OCI-LY1 (cell line): ENCODE data around the gene TXNDC16.

Experiments used
- H2AFZ ChIP-seq: fragments of 200-600 bp; sonication (generic), shearing (Covaris generic); 2 replicates; pipeline ENCODE4 v1.6.0; 2014; ENCODE audit warnings: antibody characterized with exemption, mild to moderate bottlenecking, low read length
- H3F3A ChIP-seq: fragments of 200-600 bp; sonication (generic), shearing (Covaris generic); 2 replicates; pipeline ENCODE4 v1.6.0; 2014; ENCODE audit warnings: mild to moderate bottlenecking, antibody characterized with exemption, low read length, moderate library complexity; ENCODE audit not compliant: insufficient read depth
- H3K27ac ChIP-seq: fragments of 200-600 bp; sonication (generic); 2 replicates; pipeline ENCODE4 v1.5.1; 2014; ENCODE audit warnings: low read length, mixed run types, mild to moderate bottlenecking, low read depth; ENCODE audit not compliant: poor library complexity, severe bottlenecking
- H3K27me3 ChIP-seq: fragments of 200-600 bp; sonication (generic); 2 replicates; pipeline ENCODE4 v1.6.0; 2014; ENCODE audit warnings: antibody characterized with exemption, mild to moderate bottlenecking, low read length, moderate library complexity; ENCODE audit not compliant: insufficient read depth
- H3K36me3 ChIP-seq: fragments of 200-600 bp; sonication (generic); 2 replicates; pipeline ENCODE4 v1.6.1; 2014; ENCODE audit warnings: mild to moderate bottlenecking, antibody characterized with exemption, low read length, moderate library complexity, mixed read lengths; ENCODE audit not compliant: insufficient read depth
- H3K4me1 ChIP-seq: fragments of 200-600 bp; sonication (generic); 2 replicates; pipeline ENCODE4 v1.5.1; 2014; ENCODE audit warnings: mild to moderate bottlenecking, low read length, moderate library complexity; ENCODE audit not compliant: insufficient read depth, severe bottlenecking
- H3K4me2 ChIP-seq: fragments of 200-600 bp; sonication (generic), shearing (Covaris generic); 2 replicates; pipeline ENCODE4 v1.6.1; 2014; ENCODE audit warnings: low read length
- H3K4me3 ChIP-seq: fragments of 200-600 bp; sonication (generic); 2 replicates; pipeline ENCODE4 v1.5.1; 2014; ENCODE audit warnings: low read length, low read depth, mild to moderate bottlenecking, mixed read lengths; ENCODE audit not compliant: poor library complexity, severe bottlenecking
- H3K79me2 ChIP-seq: fragments of 200-600 bp; shearing (Covaris generic); 2 replicates; pipeline ENCODE4 v1.6.1; 2016; ENCODE audit warnings: mixed run types, low read length, mixed read lengths; ENCODE audit not compliant: insufficient read depth
- H3K9ac ChIP-seq: fragments of 200-600 bp; sonication (generic), shearing (Covaris generic); 2 replicates; pipeline ENCODE4 v1.6.1; 2014; ENCODE audit warnings: mild to moderate bottlenecking, low read length, mixed read lengths
- H3K9me2 ChIP-seq: fragments of 200-600 bp; sonication (generic), shearing (Covaris generic); 2 replicates; pipeline ENCODE4 v1.6.1; 2014; ENCODE audit warnings: low read depth, mild to moderate bottlenecking, low read length, mixed read lengths
- H3K9me3 ChIP-seq: fragments of 200-600 bp; shearing (Covaris generic); 2 replicates; pipeline ENCODE4 v1.6.1; 2014; ENCODE audit warnings: low read length, mixed read lengths
- H4K20me1 ChIP-seq: fragments of 200-600 bp; sonication (generic), shearing (Covaris generic); 2 replicates; pipeline ENCODE4 v1.6.0; 2016; ENCODE audit warnings: mild to moderate bottlenecking, low read length; ENCODE audit not compliant: insufficient read depth
- CTCF ChIP-seq: fragments of 200-600 bp; sonication (generic), shearing (Covaris generic); IDR thresholded peaks from 2 replicates; pipeline ENCODE4 v1.5.1; 2017; ENCODE audit warnings: mild to moderate bottlenecking, antibody characterized with exemption, low read length, moderate library complexity, mixed read lengths
- EZH2 ChIP-seq: fragments of 200-600 bp; sonication (generic), shearing (Covaris generic); IDR thresholded peaks from 2 replicates; pipeline ENCODE4 v1.8.0; 2017; ENCODE audit warnings: borderline replicate concordance, mixed run types, mild to moderate bottlenecking, antibody characterized with exemption, low read length, moderate library complexity, mixed read lengths

Gene TXNDC16

GRCh38 chr14:52563120-52563519, 10.8 kb upstream of the TXNDC16 start:
- H3K79me2 ChIP-seq = no peaks in the 10 kb centered on the region
- no peaks in the 10 kb centered on the region for H3K9me3 ChIP-seq
- no peaks in the 10 kb centered on the region for H3K9me2 ChIP-seq
- H4K20me1 ChIP-seq = no peaks in the 10 kb centered on the region
- no peak overlapping the region for H3K4me2 ChIP-seq
- no peak overlapping the region for H2AFZ ChIP-seq
- TF ChIP-seq EZH2 = no peak
- no peak for TF ChIP-seq CTCF
- H3K9ac ChIP-seq = no peak overlapping the region
- H3K4me1 ChIP-seq = no peaks in the 10 kb centered on the region
- no peak overlapping the region for H3K27ac ChIP-seq
- H3K36me3 ChIP-seq = no peaks in the 10 kb centered on the region
- no peak overlapping the region for H3K4me3 ChIP-seq
- H3F3A ChIP-seq = no peaks in the 10 kb centered on the region
- H3K27me3 ChIP-seq = no peaks in the 10 kb centered on the region

GRCh38 chr14:52558688-52559087, 6.4 kb upstream of the TXNDC16 start:
- Histone ChIP-seq H3K36me3 (no peaks in the 10 kb centered on the region), H3K9ac (no peak overlapping the region), H4K20me1 (no peaks in the 10 kb centered on the region), H3K4me3 (no peak overlapping the region), H3F3A (no peaks in the 10 kb centered on the region), H3K27ac (no peak overlapping the region), H3K4me1 (peaks cover 22% of the 10 kb centered on the region), H3K27me3 (no peaks in the 10 kb centered on the region), H3K9me2 (no peaks in the 10 kb centered on the region), H2AFZ (no peak overlapping the region), H3K79me2 (no peaks in the 10 kb centered on the region), H3K4me2 (no peak overlapping the region), H3K9me3 (no peaks in the 10 kb centered on the region)
- TF ChIP-seq EZH2 (no peak), CTCF (no peak)

DNA sequence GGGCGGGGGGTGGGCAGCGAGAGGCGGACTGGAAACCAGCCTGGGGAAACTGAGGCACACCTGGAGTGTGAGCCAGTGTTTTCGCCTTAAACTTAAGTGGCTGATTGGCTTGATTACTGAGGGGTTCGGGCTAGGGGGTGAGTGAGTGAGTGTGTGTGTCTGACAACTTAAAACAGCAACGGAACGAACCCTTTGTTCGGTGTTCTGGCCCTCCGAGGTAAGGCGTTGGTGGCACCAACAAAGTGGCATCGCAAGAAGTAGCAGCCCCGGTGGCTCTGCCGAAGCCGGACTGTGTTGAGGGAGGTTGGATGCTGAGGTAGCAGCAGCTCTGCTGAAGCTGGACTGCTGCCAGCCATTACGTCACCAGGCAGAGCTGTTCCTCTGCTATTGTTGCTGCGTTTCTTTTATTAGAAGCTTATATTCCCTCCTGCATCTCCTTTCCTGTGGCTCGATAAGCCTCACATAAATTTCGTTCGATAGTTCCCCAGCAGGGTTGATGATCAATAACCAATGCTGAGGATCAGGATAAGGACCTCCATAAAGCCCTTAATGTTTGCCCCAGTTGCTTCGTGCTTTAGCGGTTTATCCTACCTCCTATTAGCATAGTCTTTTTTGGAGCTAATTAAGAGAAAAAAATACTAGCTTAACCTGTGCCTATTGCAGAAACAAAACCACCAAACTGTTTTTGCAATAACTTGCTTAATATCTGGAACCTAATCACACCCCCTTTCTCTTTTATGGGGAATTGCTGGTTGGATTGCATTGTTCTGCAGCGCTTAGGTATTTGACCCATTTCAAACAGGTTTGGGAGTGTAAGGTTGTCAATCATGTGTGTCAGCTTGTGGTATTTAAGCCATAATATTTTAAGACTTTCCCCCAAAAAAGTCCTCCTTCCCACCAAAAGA, 1.6 kb upstream of the TXNDC16 start:
- H3K9me2 ChIP-seq = no peaks in the 10 kb centered on the region
- peaks cover 40% of the 10 kb centered on the region for H3K4me1 ChIP-seq
- H3K9ac ChIP-seq = peak overlapping the region; percentile 74
- H2AFZ ChIP-seq = no peak overlapping the region
- no peaks in the 10 kb centered on the region for H3K27me3 ChIP-seq
- no peaks in the 10 kb centered on the region for H4K20me1 ChIP-seq
- peak overlapping the region; percentile 51 for H3K27ac ChIP-seq
- peak overlapping the region; percentile 89 for H3K4me3 ChIP-seq
- no peaks in the 10 kb centered on the region for H3F3A ChIP-seq
- H3K36me3 ChIP-seq = peaks cover 4% of the 10 kb centered on the region; the same call in 1 of the 2 replicates
- no peaks in the 10 kb centered on the region for H3K9me3 ChIP-seq
- peak overlapping the region; percentile 92 for H3K4me2 ChIP-seq
- no peak for TF ChIP-seq EZH2
- no peak; the same call in 1 of the 2 replicates for TF ChIP-seq CTCF
- peaks cover 30% of the 10 kb centered on the region for H3K79me2 ChIP-seq
